Frontal cortex (tissue), 4 donors: ENCODE measurements around the gene DLG1. TPM values are rescaled to one million over a fixed set of nuclear protein-coding genes. Genes with fewer than 3 reads are reported as not detected.

Experiments used
- DNase-seq, 2 donors: peaks; one replicate each; pipeline ENCODE4 v3.0.0; 2012; ENCODE audit warnings: low spot score in 2 of 2
- FAIRE-seq: peaks from 2 replicates; lab custom pipeline; 2012; peaks lifted over from hg19 to GRCh38; lab: Jason Lieb, UNC
- small RNA-seq: library from RNA; depleted of rRNA; stranded (forward); fragments of <200 nt; gene quantifications from one replicate; pipeline ENCODE3, GENCODE V24; 2014
- total RNA-seq: library from RNA; depleted of rRNA; stranded (reverse); fragments of >200 nt; gene quantifications from one replicate; pipeline ENCODE4 v1.2.3, GENCODE V29; 2014
- donor health status: control.
- donor health status: control.
- donor health status: control.

The DLG1 gene
- total RNA-seq, 1 donor from 2014 or later = 112 TPM

- FAIRE-seq = no peak
- no peak for DNase-seq
Measured at GRCh38 chr3:196995646-196996355, 302.6 kb downstream of the DLG1 start.

GRCh38 chr3:196995027-196995426 is 303.4 kb downstream of the DLG1 start:
- no peak for FAIRE-seq
- no peak for DNase-seq

GRCh38 chr3:196994056-196994455 is 304.4 kb downstream of the DLG1 start:
- FAIRE-seq (no peak), DNase-seq (no peak)

Small RNA genes within 50 kb of the gene (small RNA-seq; reads per million reads assigned to genes)
- not detected for gene MIR4797
